GM12892 (cell line): ENCODE results near the gene TAOK3.

Experiments used
- POLR2A ChIP-seq: IDR thresholded peaks from 2 replicates; pipeline ENCODE4 v1.6.1; 2011; ENCODE audit warnings: low read depth, low read length, control low read depth
- TAF1 ChIP-seq: IDR thresholded peaks from 2 replicates; pipeline ENCODE4 v1.6.1; 2011; ENCODE audit warnings: low read depth, mild to moderate bottlenecking, control low read depth, low read length, borderline replicate concordance

DNA sequence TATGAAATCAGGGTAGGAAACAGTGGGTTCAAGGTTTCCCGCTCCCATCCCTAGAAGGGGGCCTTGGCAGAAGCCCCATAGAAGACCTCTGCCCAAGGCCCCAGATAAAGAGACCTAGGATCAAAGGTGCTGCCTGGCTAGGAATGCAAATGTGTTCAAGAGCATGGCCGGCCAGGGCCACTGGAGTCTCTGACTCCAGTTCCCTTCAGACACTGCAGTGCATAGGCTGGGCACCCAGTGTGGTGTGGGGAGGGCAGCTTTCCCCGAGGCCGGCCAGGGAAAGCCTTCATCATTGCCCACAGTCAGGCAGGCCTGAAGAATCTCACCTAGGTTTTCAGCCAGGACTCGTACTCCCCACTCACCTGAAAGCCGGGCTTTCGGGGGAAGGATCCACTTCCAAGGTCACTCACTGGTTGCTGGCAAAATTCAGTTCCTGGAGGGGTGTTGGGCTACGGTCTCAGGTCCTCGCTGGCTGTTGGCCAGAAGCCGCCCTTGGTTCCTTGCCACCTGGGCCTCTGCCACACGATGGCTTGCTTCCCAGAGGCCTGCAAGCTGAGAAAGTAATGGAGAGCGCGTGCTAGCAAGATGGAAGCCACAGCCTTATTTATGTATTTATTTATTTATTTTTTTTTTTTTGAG is 246.5 kb downstream of the TAOK3 start:
- no peak for TF ChIP-seq POLR2A
- TF ChIP-seq TAF1: no peak
